HepG2 (cell line): ENCODE measurements around the gene C5. TPM values are rescaled to one million over a fixed set of nuclear protein-coding genes. Genes with fewer than 3 reads are reported as not detected.

ENCODE experiments used
- ATAC-seq: fragments of 200-7000 bp; cut with Tn5 transposase; 3 replicates; pipeline ENCODE4 v1.9.1; 2020; ENCODE audit warnings: mild to moderate bottlenecking, moderate library complexity
- BruUV-seq: library from RNA; stranded (reverse); fragments of 400-500 nt; replicated peaks from 2 replicates; lab custom pipeline; 2021; lab: Mats Ljungman, UMichigan
- CTCF ChIA-PET: fragments of 300-600 bp; formaldehyde crosslinking; extraction: SDS; loops from one replicate; lab custom pipeline; 2021; ENCODE audit warnings: low total read pairs, inconsistent platforms, low intra/inter-chr PET ratio; lab: Yijun Ruan, JAX
- POLR2A ChIA-PET: fragments of 350-600 bp; sonication (Branson Sonifier 250); formaldehyde crosslinking; loops from one replicate; lab custom pipeline; 2020; ENCODE audit warnings: antibody characterized with exemption, inconsistent platforms; lab: Yijun Ruan, JAX
- DNase-seq: peaks from one replicate; pipeline ENCODE4 v3.0.0-alpha.2; 2015; ENCODE audit warnings: low spot score
- FAIRE-seq: peaks from 3 replicates; lab custom pipeline; 2011; peaks lifted over from hg19 to GRCh38; lab: Jason Lieb, UNC
- H2AFZ ChIP-seq: one replicate; pipeline ENCODE4 v1.6.1; 2011; ENCODE audit warnings: low read length, inconsistent platforms
- H3K27ac ChIP-seq: fragments of 300-600 bp; 3 replicates; pipeline ENCODE4 v1.8.0; 2011; ENCODE audit warnings: mixed run types, mild to moderate bottlenecking, mixed read lengths, low read length, inconsistent platforms; ENCODE audit not compliant: insufficient read depth; ENCODE audit errors: extremely low read length
- H3K27me3 ChIP-seq, 2 experiments: fragments of 200-600 bp in 1 of 2; 2 replicates in 1 of 2; 3 replicates in 1 of 2; pipeline versions ENCODE4 v1.6.0 to v1.8.0; 2011; ENCODE audit warnings: low read length in 2 of 2, mild to moderate bottlenecking in 2 of 2, moderate library complexity in 2 of 2, inconsistent platforms in 1 of 2; ENCODE audit not compliant: insufficient read depth in 2 of 2, control insufficient read depth in 1 of 2
- H3K36me3 ChIP-seq, 2 experiments: fragments of 200-600 bp in 1 of 2; replicated peaks in 1 of 2; 2 replicates in 1 of 2; 3 replicates in 1 of 2; pipeline versions ENCODE4 v1.5.1 to v1.8.0; 2011; ENCODE audit warnings: low read length in 2 of 2, inconsistent platforms in 1 of 2; ENCODE audit not compliant: insufficient read depth in 2 of 2, control insufficient read depth in 1 of 2
- H3K4me1 ChIP-seq: 2 replicates; pipeline ENCODE4 v1.5.1; 2012; ENCODE audit warnings: low read length, inconsistent platforms; ENCODE audit not compliant: insufficient read depth
- H3K4me2 ChIP-seq: 2 replicates; pipeline ENCODE4 v1.6.0; 2011; ENCODE audit warnings: low read depth, low read length, inconsistent platforms
- H3K4me3 ChIP-seq, 3 experiments: fragments of 200-600 bp in 1 of 3; sonication (generic), shearing (Covaris generic) in 1 of 3; replicated peaks in 1 of 3; 2 replicates each; pipeline ENCODE4 v1.5.1; 2011 to 2016; ENCODE audit warnings: low read length in 3 of 3, inconsistent platforms in 2 of 3, low read depth in 2 of 3, mild to moderate bottlenecking in 2 of 3, control low read depth in 1 of 3, mixed read lengths in 1 of 3; ENCODE audit not compliant: insufficient read depth in 1 of 3
- H3K79me2 ChIP-seq: one replicate; pipeline ENCODE4 v1.6.1; 2011; ENCODE audit warnings: low read length, inconsistent platforms; ENCODE audit not compliant: insufficient read depth
- H3K9ac ChIP-seq: 2 replicates; pipeline ENCODE4 v1.6.0; 2011; ENCODE audit warnings: mild to moderate bottlenecking, low read depth, low read length, inconsistent platforms; ENCODE audit not compliant: insufficient read depth
- H3K9me3 ChIP-seq: 2 replicates; pipeline ENCODE4 v1.5.1; 2012; ENCODE audit warnings: mild to moderate bottlenecking, low read length
- H4K20me1 ChIP-seq: 2 replicates; pipeline ENCODE4 v1.6.0; 2011; ENCODE audit warnings: inconsistent platforms, mild to moderate bottlenecking, low read length, moderate library complexity; ENCODE audit not compliant: insufficient read depth
- ARNTL ChIP-seq: sonication (generic); formaldehyde crosslinking; IDR thresholded peaks from 2 replicates; pipeline ENCODE4 v1.4.0; 2020; ENCODE audit warnings: mild to moderate bottlenecking, missing genetic modification reagents
- ERF ChIP-seq: IDR thresholded peaks from 2 replicates; pipeline ENCODE4 v1.6.1; 2018; ENCODE audit warnings: missing biosample characterization, missing genetic modification reagents
- MIER2 ChIP-seq: IDR thresholded peaks from 2 replicates; pipeline ENCODE4 v1.6.1; 2016; ENCODE audit warnings: missing biosample characterization, missing genetic modification reagents
- TBL1XR1 ChIP-seq: fragments of 150-350 bp; IDR thresholded peaks from 2 replicates; pipeline ENCODE4 v1.6.1; 2014; ENCODE audit warnings: borderline replicate concordance, low read length; ENCODE audit not compliant: partially characterized antibody
- ZEB1 ChIP-seq: IDR thresholded peaks from 2 replicates; pipeline ENCODE4 v1.6.1; 2012; ENCODE audit warnings: mild to moderate bottlenecking, low read depth, inconsistent platforms; ENCODE audit not compliant: insufficient replicate concordance
- ZNF260 ChIP-seq: sonication (generic); formaldehyde crosslinking; IDR thresholded peaks from 2 replicates; pipeline ENCODE4 v1.4.0; 2020; ENCODE audit warnings: missing genetic modification reagents, low read depth, mild to moderate bottlenecking, borderline replicate concordance
- ZNF543 ChIP-seq: sonication (generic); formaldehyde crosslinking; IDR thresholded peaks from 2 replicates; pipeline ENCODE4 v1.4.0; 2020; ENCODE audit warnings: mild to moderate bottlenecking, missing genetic modification reagents
- ZNF557 ChIP-seq: sonication (generic); formaldehyde crosslinking; IDR thresholded peaks from 2 replicates; pipeline ENCODE4 v1.4.0; 2020; ENCODE audit warnings: missing genetic modification reagents
- ZNF850 ChIP-seq: sonication (generic); formaldehyde crosslinking; conservative IDR thresholded peaks from 2 replicates; pipeline ENCODE4 v1.9.0; 2021; ENCODE audit warnings: mild to moderate bottlenecking, missing genetic modification reagents
- WGBS: methylation state at CpG from one replicate; pipeline ENCODE4 v1.1.6; 2017; ENCODE audit warnings: low lambda C conversion rate; 5-methylcytosine and 5-hydroxymethylcytosine counted together
- in situ Hi-C: cut with HindIII; loops from 2 replicates; pipeline ENCODE4 v1.10.0; 2017; ENCODE audit warnings: low pct_unique_long_range_greater_than_20kb; ENCODE audit not compliant: extremely low pct_ligation_motif_present
- intact Hi-C: fragments of 100-400 bp; cut with micrococcal nuclease; formaldehyde crosslinking; loops from one replicate; pipeline ENCODE4 v1.10.0; 2022; ENCODE audit not compliant: unreplicated experiment
- polyA plus RNA-seq, 8 experiments: library from polyadenylated mRNA; depleted of rRNA in 3 of 8; stranded (reverse) in 7 of 8; unstranded in 1 of 8; fragments of >200 nt; fragmentation: Illumina TruSeq in 4 of 8; extraction: Trizol in 4 of 8; gene quantifications; 2 replicates each; pipeline versions ENCODE4 v1.2.1 to v1.2.3, GENCODE V29; 2011 to 2016; ENCODE audit warnings: low read depth in 4 of 8, missing spikeins in 1 of 8, mixed read lengths in 1 of 8; ENCODE audit not compliant: insufficient read depth in 1 of 8
- total RNA-seq, 5 experiments: library from RNA; depleted of rRNA; stranded (reverse); fragments of >200 nt; fragmentation: Illumina TruSeq; extraction: Trizol; gene quantifications; 2 replicates each; pipeline ENCODE4 v1.2.3, GENCODE V29; 2016; ENCODE audit warnings: low read depth in 1 of 5
- TF ChIP-seq, protein P1 (sequence below): sonication (generic); formaldehyde crosslinking; IDR thresholded peaks from 2 replicates; pipeline ENCODE4 v1.4.0; 2020; ENCODE audit warnings: missing genetic modification reagents, borderline replicate concordance
- TF ChIP-seq, protein P2 (sequence below): sonication (generic); formaldehyde crosslinking; IDR thresholded peaks from 2 replicates; pipeline ENCODE4 v1.4.0; 2020; ENCODE audit warnings: mild to moderate bottlenecking, missing genetic modification reagents
- TF ChIP-seq, protein P3 (sequence below): fragments of 450-650 bp; IDR thresholded peaks from 2 replicates; pipeline ENCODE4 v1.6.1; 2017; ENCODE audit warnings: mild to moderate bottlenecking

The C5 gene
- total and polyA plus RNA-seq, 2 of the 13 experiments (the other 11 are each of a cell fraction or from before 2014, with no cell fraction given), result 57.6 to 192 TPM

DNA sequence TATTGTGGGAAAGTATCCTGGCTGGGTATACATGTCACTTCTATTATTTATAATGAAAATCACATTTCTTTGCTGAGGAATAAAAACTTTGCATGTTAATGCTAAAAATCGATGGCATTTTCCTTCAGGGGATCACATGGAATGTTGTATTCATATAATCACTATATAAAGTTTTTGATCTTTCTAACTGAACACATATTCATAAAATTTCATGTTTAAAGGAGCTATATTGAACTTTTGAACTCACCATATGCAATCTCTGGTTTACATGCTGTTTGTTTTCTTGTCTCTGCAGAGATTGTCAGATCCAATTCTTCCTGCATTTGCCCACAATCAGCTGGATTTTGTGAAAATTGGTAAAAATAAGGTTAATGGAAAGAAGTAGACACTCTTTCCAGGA is 90.1 kb downstream of the C5 start (continued):
- no peak for TF ChIP-seq ZNF850 (CRISPR knock-in tag)

DNA sequence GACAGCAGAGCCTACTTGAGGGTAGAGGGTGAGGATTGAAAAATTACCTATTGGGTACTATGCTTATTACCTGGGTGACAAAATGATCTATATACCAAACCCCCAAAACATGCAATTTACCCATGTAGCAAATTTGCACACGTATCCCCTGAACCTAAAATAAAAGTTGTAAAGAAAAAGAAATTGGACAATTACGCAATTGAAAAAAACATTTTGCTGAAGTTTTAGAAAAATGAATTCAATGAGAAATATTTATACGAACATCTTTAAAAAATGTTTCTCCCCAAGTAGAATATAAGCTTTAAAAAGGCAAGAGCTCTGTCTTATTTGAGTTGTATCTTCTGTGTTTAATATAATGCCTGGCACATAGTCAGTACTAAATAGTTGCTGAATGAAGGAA is 93.2 kb downstream of the C5 start:
- ATAC-seq, result no peak
- H4K20me1 ChIP-seq, result no peaks in the 10 kb centered on the region
- BruUV-seq, result no TSS peak
- H3K4me1 ChIP-seq, result no peaks in the 10 kb centered on the region
- TF ChIP-seq ZNF543 (CRISPR knock-in tag), result no peak
- TF ChIP-seq, protein P1, sequence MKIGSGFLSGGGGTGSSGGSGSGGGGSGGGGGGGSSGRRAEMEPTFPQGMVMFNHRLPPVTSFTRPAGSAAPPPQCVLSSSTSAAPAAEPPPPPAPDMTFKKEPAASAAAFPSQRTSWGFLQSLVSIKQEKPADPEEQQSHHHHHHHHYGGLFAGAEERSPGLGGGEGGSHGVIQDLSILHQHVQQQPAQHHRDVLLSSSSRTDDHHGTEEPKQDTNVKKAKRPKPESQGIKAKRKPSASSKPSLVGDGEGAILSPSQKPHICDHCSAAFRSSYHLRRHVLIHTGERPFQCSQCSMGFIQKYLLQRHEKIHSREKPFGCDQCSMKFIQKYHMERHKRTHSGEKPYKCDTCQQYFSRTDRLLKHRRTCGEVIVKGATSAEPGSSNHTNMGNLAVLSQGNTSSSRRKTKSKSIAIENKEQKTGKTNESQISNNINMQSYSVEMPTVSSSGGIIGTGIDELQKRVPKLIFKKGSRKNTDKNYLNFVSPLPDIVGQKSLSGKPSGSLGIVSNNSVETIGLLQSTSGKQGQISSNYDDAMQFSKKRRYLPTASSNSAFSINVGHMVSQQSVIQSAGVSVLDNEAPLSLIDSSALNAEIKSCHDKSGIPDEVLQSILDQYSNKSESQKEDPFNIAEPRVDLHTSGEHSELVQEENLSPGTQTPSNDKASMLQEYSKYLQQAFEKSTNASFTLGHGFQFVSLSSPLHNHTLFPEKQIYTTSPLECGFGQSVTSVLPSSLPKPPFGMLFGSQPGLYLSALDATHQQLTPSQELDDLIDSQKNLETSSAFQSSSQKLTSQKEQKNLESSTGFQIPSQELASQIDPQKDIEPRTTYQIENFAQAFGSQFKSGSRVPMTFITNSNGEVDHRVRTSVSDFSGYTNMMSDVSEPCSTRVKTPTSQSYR (CRISPR knock-in tag), result no peak
- no peak for TF ChIP-seq TBL1XR1
- TF ChIP-seq ZNF557 (CRISPR knock-in tag), result no peak
- TF ChIP-seq ARNTL (CRISPR knock-in tag), result no peak
- TF ChIP-seq ZNF260 (CRISPR knock-in tag), result no peak
- no peak for TF ChIP-seq ERF
- TF ChIP-seq, protein P2, sequence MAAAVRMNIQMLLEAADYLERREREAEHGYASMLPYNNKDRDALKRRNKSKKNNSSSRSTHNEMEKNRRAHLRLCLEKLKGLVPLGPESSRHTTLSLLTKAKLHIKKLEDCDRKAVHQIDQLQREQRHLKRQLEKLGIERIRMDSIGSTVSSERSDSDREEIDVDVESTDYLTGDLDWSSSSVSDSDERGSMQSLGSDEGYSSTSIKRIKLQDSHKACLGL (CRISPR knock-in tag), result no peak
- TF ChIP-seq ZEB1, result no peak
- TF ChIP-seq, protein P3, sequence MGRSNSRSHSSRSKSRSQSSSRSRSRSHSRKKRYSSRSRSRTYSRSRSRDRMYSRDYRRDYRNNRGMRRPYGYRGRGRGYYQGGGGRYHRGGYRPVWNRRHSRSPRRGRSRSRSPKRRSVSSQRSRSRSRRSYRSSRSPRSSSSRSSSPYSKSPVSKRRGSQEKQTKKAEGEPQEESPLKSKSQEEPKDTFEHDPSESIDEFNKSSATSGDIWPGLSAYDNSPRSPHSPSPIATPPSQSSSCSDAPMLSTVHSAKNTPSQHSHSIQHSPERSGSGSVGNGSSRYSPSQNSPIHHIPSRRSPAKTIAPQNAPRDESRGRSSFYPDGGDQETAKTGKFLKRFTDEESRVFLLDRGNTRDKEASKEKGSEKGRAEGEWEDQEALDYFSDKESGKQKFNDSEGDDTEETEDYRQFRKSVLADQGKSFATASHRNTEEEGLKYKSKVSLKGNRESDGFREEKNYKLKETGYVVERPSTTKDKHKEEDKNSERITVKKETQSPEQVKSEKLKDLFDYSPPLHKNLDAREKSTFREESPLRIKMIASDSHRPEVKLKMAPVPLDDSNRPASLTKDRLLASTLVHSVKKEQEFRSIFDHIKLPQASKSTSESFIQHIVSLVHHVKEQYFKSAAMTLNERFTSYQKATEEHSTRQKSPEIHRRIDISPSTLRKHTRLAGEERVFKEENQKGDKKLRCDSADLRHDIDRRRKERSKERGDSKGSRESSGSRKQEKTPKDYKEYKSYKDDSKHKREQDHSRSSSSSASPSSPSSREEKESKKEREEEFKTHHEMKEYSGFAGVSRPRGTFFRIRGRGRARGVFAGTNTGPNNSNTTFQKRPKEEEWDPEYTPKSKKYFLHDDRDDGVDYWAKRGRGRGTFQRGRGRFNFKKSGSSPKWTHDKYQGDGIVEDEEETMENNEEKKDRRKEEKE, result no peak
- TF ChIP-seq MIER2 (CRISPR knock-in tag), result no peak
- TF ChIP-seq ZNF850 (CRISPR knock-in tag), result no peak
- in situ Hi-C loops (no loop called here), intact Hi-C loops (no loop called here)
- 95% methylated on average over 3 of the region's 3 CpGs for WGBS
- no peak overlapping the region for H3K9ac ChIP-seq
- no peak for FAIRE-seq
- no peaks in the 10 kb centered on the region for H3K9me3 ChIP-seq
- no peak overlapping the region for H3K4me3 ChIP-seq
- CTCF ChIA-PET, result no interaction called here
- no peak for DNase-seq
- no peaks in the 10 kb centered on the region for H3K27me3 ChIP-seq
- POLR2A ChIA-PET, result no interaction called here
- H3K36me3 ChIP-seq, result peaks cover 19 to 77% of the 10 kb centered on the region in 2 experiments
- no peak overlapping the region for H3K4me2 ChIP-seq
- H3K79me2 ChIP-seq, result no peaks in the 10 kb centered on the region
- H3K27ac ChIP-seq, result no peak overlapping the region
- no peak overlapping the region for H2AFZ ChIP-seq
